Suppressor macrophage treated with lipopolysaccharide for 4 hours (primary cell): ENCODE data around the gene SLX4.
A peak's percentile ranks its signal among the peaks of the same experiment; 100 is the strongest.
"Not testable (repeated sequence)": the region's sequence is repeated elsewhere in the genome, so short reads cannot be mapped to it uniquely, and the experiment has no call there.

Experiments
- DNase-seq: peaks from one replicate; pipeline ENCODE4 v3.0.0-alpha.2; 2020

SLX4 gene, protein sequence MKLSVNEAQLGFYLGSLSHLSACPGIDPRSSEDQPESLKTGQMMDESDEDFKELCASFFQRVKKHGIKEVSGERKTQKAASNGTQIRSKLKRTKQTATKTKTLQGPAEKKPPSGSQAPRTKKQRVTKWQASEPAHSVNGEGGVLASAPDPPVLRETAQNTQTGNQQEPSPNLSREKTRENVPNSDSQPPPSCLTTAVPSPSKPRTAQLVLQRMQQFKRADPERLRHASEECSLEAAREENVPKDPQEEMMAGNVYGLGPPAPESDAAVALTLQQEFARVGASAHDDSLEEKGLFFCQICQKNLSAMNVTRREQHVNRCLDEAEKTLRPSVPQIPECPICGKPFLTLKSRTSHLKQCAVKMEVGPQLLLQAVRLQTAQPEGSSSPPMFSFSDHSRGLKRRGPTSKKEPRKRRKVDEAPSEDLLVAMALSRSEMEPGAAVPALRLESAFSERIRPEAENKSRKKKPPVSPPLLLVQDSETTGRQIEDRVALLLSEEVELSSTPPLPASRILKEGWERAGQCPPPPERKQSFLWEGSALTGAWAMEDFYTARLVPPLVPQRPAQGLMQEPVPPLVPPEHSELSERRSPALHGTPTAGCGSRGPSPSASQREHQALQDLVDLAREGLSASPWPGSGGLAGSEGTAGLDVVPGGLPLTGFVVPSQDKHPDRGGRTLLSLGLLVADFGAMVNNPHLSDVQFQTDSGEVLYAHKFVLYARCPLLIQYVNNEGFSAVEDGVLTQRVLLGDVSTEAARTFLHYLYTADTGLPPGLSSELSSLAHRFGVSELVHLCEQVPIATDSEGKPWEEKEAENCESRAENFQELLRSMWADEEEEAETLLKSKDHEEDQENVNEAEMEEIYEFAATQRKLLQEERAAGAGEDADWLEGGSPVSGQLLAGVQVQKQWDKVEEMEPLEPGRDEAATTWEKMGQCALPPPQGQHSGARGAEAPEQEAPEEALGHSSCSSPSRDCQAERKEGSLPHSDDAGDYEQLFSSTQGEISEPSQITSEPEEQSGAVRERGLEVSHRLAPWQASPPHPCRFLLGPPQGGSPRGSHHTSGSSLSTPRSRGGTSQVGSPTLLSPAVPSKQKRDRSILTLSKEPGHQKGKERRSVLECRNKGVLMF (N-terminal part only)

DNA sequence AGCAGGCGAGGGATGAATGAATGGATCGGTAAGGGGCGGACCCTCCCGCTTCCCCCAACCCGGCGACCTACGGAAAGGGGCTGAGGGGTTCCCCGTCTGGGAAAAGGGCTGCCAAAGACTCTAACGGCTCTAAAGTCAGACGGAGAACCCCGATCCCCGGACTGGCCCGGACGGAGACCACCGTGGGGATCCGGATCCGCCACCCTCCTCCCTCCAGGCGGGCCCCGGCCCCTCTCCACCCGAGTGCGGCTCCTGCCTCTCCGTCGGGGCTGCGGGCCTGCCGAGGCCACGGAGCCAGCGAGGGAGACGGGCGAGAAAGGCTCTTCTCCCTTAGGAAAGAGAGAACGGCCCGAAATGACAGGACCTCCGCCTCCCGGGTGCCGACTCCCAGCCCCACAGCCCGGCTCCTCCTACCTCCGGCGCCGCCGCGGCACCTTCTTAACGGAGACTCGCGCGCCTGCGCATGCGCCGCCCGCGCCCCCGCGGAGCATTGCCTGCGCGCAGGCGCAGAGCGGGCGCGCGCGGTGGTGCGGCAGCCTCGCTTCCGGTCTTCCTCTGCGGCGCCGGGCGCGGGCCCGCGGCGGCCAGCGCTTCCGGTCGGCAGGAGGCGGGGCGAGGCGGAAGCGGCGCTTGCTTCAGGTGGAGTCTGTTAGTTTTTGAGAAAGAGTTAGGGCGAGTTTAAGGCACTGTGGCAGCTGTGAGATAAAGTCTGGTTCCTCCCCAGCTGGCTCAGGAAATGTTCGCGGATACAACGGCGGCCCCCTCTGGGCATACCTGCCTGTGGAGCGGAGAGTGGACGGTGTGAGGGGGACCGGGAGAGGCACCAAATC, at the start of gene SLX4:
TSS of gene SLX4 (minus strand) at position 461 of the 830 bp plus-strand sequence. CDS start 2,642 bp downstream, outside the sequence.
- DNase-seq = peak; percentile 99

DNA sequence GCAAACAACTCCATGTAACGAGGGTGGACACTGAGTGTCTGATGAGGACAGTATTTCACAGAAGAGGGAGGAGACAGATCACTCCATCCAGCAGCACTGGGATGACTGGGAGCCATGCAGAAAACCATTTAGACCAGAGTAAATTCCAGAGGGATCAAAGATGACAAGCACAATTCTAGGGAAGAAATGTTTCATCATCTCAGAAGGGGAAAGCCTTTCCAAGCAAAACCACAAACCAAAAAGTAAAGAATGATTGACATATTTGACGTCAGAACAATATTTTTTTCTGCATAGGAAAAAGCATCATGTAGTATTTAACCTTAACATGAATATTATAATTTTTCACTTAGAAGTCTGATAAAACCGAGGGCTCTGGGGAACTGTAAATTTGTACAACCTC, 47.8 kb upstream of the SLX4 start:
- DNase-seq = no peak

DNA sequence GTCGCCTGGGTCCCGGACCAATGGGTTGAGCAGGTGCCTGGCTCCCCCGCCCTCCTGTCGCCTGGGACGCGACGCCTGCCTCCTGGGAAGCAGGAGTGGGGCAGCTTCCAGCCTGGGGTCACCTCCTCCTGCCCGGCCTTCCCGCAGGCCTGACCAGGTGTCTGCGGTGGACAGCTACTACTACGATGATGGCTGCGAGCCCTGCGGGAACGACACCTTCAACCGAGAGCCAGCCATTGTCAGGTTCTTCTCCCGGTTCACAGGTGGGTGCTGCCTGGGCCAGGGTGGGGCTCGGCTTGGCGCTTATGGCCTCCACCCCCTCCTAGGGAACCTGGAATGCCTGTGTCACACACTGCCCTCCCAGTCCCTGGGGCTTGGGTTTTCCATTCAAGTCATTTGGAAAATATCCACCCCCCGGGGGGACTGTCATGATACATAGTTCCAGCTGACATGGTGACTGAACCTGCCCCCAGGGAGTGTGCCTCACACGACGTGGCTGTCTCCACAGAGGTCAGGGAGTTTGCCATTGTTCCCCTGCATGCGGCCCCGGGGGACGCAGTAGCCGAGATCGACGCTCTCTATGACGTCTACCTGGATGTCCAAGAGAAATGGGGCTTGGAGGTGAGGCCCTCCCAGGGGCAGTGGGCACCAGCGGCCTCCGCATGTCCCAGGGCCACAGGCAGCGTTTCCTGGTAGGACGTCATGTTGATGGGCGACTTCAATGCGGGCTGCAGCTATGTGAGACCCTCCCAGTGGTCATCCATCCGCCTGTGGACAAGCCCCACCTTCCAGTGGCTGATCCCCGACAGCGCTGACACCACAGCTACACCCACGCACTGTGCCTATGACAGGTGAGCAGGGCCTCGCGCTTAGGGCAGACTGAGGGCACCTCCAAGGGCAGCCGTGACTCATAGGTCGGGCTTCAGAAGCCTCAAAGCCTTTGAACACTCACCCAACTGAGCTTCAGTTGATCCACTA, 45.4 kb upstream of the SLX4 start:
- DNase-seq = no peak

DNA sequence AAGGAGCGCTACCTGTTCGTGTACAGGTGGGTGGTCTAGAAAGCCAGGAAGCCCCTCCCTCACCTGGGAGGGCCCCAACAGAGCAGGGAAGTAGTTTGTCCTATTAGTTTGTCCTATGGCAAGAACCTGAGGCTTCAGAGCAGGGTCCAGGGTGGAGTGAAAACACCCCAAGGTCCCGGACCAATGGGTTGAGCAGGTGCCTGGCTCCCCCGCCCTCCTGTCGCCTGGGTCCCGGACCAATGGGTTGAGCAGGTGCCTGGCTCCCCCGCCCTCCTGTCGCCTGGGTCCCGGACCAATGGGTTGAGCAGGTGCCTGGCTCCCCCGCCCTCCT, 44.7 kb upstream of the SLX4 start:
- not testable (repeated sequence) for DNase-seq

DNA sequence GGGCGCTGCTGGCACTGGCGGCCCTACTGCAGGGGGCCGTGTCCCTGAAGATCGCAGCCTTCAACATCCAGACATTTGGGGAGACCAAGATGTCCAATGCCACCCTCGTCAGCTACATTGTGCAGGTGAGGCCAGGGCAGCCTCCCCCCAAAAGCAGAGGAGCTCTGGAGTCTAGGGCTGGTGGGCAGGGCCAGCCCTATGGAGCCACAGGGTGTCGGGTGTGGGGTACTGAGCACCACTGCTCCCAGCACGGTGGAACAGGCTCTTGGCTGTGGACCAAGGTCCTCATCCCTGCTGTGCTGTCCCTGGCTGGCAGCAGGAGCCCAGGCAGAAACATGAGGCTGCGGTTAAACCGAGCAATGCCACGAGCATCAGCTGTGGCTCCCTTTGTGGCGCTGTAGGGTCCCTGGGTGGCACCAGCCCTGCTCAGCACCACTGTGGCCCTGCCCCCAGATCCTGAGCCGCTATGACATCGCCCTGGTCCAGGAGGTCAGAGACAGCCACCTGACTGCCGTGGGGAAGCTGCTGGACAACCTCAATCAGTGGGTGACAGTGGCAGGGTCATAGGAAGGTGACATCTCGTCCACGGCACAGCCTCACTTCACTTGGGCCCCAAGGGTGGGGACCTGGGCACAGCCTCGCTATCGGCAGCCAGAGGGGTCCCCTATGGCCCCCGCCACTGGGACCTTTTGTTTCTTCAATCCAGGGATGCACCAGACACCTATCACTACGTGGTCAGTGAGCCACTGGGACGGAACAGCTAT, 44.2 kb upstream of the SLX4 start:
- no peak for DNase-seq

DNA sequence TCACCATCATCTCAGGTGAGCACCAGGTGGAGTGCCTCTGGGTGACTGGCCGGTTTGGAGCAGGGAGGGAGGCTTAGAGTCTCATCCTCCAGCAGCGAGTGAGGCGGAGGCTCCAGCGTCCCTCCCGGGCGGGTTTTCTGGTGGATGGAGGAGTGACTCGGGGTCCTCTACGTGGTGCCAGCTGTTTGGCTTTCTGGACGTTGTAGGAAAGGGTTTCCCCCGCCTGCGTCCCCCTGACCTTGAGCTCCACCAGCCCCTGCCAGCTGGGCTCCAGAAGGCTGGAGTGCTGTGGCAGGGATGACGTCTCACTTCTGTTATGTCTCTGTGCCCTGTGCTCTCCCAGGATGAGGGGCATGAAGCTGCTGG, 43.6 kb upstream of the SLX4 start:
- no peak for DNase-seq

DNA sequence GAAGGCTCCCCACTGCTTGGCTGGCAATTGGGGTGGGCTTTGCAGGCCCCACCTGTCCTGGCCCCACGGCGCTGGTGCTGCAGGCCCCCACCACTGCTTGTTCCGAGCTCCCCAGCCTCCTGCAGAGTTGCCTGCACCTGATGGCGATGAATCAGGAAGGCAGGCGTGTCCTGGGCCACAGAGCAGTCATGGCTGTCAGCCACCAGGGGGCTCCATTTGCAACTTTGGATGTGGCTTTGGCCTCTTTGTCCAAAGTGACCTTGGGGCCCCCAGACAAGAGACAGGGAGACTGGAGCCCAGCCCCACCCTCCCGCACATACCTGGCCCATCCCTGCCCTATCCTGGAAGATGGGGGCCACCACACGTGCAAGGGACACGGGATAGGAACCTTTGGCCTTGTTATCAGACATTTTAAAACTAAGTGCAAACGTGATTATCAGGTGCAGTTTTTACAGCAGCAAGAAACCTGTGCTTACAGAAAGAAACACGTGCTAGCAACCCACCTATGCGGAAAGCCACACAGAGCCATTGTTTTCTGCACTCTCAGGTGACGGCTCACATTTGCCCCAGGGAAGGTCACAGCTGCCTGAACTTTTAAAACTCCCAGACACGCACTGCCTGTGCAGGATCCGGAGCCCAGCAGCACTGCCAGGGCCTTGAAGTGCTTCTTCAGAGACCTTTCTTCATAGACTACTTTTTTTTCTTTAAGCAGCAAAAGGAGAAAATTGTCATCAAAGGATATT, 43.0 kb upstream of the SLX4 start, which contains the start of gene DNASE1:
TSS of gene DNASE1 (plus strand) at position 443 of the 743 bp plus-strand sequence. CDS start 683 bp downstream, outside the sequence.
- DNase-seq = peak; percentile 72

DNA sequence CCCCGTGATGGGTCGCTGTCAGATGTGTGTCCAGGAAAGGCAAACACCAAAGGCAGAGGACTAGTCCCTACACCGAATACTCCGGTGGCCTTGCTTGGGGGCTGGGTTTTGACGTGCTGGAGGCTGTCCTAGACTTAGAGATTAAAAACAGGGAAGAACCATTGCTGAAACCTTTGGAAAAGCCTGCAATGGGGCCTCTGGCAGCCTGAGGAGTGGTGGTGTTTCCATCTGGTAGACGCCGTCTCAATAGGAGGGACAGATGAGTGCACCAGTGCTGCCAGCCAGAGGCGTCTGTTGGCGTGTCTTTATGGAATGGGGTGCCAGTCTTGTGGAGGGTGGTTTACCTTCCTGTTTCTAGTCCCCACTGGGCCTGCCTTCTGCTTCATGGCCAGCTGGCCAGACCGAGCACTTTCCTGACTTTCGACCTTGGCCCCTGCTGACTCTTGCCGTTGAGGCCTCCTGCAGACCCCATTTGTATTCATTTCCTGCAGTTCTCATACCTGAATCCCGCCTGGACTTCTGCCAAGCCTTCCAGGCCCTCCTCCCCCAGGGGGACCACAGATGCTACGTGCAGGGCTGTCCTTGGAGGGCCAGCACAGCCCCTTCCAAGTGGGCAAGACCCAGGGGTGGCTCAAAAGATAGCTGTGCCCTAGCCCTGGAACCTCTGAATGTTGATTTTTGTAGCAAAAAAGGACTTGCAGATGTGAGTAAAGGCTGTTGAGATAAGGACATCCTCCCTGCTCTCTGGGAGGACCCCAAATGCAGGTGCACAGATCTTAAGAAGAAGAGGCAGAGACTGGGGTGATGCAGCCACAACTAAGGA, 41.2 kb upstream of the SLX4 start:
- DNase-seq = no peak

DNA sequence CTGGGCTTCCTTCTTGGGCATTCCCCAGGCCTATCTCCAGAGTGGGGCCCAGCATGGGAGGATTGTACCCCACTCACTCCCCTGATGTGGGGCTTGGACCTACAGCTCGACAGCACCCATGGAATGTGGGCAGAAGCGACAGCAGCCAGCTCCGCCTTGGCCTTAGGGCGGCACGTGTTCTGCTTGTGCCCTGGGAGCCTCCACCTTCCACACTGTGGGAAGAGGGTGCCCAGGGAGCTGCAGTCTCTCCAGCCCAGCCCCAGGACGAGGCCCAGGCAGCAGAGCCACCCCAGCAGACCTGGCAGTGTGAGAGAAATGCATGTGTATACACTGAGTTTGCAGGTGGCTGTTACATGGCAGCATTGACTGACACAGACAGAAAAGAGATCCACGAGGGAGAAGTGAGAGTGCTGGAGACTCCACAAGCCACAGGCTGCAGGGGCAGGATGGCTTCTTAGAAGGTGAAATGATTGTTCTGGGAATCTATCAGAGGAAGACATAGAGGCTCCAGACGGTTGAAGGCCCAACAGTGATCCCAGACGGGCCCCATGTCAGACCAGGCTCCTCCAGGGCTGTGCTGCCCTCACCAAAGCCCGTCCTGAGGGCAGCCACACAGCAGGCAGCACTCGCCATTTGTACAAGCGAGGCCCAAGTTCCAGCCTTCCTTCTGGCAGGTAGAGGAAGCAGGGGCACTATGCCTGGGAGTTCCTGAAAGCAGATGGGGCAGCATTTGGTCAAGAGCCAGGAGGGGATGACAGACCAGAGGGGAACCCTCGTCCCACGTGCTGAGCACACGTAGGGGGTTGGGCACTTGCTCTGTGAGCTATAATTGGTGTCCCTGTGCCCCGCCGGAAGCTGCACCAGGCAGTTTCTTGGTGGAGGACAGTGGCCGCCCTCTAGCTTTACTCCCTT, 40.3 kb upstream of the SLX4 start:
- no peak for DNase-seq

DNA sequence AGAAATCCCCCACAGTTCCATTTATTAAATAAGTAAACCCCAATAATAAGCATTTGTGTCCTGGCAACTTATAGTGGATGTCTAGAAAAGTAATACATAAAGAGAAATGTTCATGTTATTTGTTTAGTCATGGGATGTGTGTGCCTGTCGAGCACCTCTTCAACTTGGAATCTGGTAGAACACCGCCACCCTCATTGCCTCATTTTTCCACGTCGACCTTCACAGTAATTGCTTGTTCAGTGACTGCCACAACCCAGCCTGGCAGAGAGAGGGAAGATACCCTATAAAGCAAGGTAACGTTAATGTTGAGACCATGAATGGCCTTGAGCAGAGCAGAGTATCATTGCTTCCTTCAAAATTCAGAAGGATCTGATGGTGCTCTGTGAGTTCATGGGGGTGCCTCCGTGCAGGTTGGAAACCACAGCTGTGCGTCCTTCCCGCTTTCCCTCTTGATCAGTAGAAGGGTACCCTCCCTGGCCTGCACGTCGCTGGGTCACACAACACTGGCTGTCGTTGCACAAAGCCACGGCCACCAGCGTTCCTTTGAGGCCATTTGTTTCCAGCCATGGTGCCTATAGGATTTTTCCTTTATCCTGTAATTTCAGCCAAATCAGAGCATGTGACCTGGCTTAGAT, 39.3 kb upstream of the SLX4 start:
- no peak for DNase-seq

DNA sequence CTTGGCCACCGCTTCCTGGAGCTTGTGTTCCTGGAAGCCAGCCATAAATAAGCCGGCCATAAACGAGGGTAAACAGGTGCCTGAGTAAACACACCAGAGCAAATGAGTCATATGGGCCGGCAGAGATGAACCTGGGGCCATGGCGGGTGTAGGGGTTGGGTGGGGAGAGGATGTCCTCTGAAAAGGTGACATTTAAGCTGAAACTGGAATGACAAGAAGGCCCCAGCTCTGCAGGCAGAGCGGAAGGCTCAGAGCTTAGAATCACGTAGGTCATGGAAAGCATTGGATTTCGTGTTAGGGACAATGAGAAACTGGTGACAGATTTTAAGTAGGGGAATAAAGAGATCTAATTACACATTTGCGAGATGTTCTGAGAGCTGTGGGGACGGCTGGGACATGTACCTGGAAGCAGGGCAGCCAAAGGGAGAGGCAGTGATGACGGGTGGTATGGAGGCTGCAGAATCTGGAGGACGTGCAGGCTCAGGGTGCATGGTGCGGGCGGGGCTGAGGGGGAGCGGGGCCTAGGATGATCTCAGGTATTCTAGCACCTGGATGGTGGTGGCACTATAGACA, 35.0 kb upstream of the SLX4 start:
- DNase-seq = no peak

DNA sequence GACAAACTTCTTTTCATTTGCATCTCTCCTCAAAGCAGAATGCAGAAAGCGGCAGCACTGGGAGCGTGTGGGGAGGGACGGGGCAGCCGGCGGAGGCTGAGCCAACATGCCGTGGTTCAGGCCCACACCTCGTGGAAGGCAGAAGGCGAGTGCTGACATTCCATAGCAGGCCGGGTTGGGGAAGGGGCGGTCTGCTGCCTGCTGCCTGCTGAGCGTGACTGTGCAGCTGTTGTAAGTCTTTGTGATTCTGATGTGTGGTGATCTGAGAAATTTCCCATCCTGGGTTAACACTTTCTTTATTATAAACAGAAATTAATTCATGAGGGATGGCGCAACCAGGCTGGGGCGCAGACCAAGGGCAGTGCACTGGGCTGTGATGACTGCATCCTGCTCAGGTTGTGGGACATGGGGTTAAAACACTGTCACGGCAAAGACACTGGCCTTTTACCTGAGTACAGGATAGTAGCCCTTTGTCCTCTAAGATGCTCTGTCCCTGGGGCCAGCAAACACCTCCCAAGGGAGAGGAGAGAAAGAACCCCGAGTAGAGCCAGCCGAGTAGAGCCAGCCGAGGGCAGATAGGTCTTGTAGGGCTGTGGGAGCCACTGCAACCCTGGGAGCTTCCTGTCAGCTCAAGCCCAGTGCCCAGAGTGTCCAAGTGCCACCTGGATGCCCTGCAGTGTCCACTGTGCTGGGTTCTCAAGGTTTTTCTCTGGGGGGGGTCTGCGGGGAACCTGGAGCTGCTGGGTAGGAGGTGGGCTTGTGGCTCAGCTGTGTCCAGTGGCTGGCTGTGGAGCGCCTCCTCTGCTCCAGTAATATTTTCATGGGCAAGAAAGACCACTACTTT, 34.3 kb upstream of the SLX4 start:
- DNase-seq = no peak

DNA sequence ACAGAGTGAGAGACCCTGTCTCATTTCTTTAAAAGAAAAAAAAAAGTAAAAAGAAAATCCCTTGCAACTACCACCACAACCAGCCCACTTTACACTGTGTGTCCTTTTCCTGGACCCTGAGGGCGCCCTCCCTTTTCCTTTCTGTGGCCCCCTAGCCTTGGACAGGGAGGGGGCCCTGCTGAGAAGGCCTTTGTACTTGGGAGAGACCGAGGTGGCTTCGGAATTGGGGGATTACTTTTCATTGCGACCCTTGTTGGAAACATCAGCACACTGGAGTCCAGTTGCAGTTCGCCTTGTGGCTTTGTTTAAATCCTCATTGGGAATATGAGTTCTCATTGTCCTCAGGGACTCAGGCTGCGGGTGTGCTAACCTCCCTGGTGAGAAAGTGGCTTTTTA, 33.7 kb upstream of the SLX4 start:
- DNase-seq = no peak

DNA sequence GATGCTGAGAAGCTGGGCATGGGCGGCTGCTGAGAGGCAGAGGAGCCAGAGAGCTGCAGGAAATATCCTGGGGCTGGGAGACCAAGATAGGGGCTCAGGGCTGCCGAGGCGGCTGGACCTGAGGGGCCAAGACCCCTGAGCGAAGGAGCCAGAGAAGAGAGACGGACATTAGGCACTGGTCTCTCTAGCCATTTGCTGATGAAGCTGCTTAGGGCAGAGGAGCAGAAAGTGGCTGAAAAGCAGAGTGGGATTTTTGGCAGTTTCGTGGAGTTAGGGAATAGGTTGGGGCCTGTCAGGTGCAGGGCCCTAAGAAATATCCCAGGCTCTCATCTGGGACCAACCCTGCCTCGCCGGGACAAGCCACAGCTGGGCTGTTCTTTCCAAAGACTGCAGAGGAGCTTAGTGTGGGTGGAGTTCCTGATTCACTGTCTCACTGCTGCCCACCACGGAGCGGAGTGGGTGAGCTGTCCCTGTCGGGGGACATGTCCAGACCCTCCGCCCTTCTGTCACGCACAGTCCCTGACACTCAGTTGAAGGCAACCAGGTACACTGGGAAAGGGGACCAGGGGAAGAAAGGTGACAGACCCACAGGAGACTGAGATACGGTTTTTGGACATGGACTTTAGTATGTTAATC, 31.8 kb upstream of the SLX4 start:
- no peak for DNase-seq

DNA sequence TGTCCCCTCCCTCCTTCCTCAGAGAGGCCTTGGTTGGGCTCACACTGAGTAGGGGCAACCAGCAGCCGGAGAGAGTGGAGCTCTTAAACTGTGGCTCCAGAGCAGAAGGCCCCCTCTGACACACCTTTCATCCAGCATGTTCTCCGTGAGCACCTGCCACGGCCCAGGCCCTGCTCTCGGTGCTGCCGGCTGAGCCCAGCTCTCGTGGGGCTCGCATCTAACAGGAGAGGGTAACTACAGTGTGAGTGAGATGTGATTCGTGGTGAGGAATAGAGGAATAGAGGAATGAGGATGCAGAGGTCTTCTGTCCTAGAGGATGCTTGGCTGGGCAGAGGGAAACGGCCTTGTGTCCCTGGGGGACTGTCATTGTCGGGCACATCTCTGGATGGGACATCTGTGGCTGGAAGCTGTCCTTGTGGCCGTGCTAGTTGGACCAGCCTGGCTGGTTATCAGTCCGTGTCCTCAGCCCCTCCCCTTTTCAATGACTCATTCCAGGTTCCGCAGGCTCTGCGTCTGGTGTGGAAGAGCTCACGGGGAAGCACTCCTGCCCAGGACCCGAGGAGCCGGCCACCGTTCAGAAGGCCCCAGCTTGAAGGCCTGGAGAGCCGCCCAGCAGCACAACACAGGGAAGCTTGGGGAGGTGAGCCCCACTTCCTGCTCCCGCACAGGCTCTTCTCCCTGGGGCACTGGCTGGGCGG, 31.1 kb upstream of the SLX4 start:
- no peak for DNase-seq
